ENCODE data around the gene GPR32.
"Not testable (repeated sequence)": the region's sequence is repeated elsewhere in the genome, so short reads cannot be mapped to it uniquely, and the experiment has no call there.

Gene GPR32

GRCh38 chr19:50750010-50750409 lies 20.3 kb upstream of the GPR32 start:
- DNase-seq = no peak

- no peak for DNase-seq
Observed at GRCh38 chr19:50753879-50754278, 16.4 kb upstream of the GPR32 start.

- not testable (repeated sequence) for DNase-seq
Observed at GRCh38 chr19:50756244-50756643, 14.0 kb upstream of the GPR32 start.

- not testable (repeated sequence) for DNase-seq
Observed at GRCh38 chr19:50757624-50758023, 12.6 kb upstream of the GPR32 start.

GRCh38 chr19:50759076-50759475 lies 11.2 kb upstream of the GPR32 start:
- DNase-seq = not testable (repeated sequence)

- peak; percentile 15 for DNase-seq
Observed at GRCh38 chr19:50759886-50760285, 10.4 kb upstream of the GPR32 start.

GRCh38 chr19:50761501-50761900 lies 8.8 kb upstream of the GPR32 start:
- not testable (repeated sequence) for DNase-seq

DNA sequence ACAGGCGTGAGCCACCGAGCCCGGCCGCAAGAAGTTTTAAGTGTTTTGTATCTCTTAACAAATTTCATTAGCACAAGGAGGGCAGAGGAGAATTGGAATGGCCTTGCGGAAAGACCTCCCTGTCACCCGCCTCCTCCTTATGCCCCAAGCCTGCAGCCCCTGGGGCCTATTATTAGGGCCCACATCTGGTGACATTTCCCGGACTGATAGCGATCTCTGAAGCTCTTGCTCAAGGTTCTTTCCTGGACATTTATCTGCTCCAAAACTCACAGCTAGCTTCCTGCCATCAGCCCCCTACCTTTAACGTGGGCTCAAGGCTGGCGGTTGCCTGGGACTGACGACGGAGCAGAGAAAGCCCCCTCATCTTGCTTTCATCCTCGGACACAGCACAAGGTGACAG lies 6.7 kb upstream of the GPR32 start:
- not testable (repeated sequence) for DNase-seq

- no peak for DNase-seq
Observed at GRCh38 chr19:50764409-50764808, 5.9 kb upstream of the GPR32 start.

- not testable (repeated sequence) for DNase-seq
Observed at GRCh38 chr19:50766746-50767145, 3.5 kb upstream of the GPR32 start.

DNA sequence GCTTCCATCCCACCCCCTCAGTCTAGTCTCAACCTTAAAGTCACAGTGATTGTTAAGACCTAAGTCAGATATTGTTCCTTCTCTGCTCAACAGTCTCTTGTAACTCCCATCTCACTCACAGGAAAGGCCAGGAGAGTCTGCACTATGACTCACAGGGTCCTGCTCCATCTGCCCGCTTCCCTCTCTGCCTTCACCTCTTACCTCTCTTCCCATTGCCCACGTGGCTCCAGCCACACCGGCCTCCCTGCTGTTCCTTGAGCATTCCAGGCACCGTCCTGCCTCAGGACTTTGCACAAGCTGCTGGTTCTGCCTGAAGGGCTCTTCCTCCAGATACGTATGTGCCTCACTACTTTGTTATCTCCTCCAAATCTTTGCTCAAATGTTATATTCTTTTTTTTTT lies 3.0 kb upstream of the GPR32 start:
- DNase-seq = not testable (repeated sequence)

DNA sequence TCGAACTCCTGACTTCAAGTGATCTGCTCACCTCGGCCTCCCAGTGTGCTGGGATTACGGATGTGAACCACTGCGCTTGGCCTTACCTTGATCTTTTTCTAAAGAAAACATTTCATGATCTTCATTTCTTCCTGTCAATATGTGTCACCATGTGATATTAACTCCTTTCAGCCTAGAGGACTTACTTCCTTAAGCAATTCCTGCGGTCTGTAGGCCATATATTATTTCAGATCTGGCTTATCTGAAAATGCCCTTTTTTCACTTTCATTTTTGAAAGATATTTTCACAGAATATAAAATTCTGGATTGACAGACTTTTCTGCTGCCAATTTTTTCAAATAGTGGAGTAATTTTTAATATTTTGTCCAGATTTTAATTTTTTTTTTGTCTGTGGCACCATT lies 2.0 kb upstream of the GPR32 start:
- DNase-seq = no peak

DNA sequence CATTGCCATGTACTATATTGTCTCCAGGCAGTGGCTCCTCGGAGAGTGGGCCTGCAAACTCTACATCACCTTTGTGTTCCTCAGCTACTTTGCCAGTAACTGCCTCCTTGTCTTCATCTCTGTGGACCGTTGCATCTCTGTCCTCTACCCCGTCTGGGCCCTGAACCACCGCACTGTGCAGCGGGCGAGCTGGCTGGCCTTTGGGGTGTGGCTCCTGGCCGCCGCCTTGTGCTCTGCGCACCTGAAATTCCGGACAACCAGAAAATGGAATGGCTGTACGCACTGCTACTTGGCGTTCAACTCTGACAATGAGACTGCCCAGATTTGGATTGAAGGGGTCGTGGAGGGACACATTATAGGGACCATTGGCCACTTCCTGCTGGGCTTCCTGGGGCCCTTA lies 624 bp downstream of the GPR32 start:
- no peak for DNase-seq

GRCh38 chr19:50772476-50772875 lies 2.2 kb downstream of the GPR32 start:
- no peak for DNase-seq

DNA sequence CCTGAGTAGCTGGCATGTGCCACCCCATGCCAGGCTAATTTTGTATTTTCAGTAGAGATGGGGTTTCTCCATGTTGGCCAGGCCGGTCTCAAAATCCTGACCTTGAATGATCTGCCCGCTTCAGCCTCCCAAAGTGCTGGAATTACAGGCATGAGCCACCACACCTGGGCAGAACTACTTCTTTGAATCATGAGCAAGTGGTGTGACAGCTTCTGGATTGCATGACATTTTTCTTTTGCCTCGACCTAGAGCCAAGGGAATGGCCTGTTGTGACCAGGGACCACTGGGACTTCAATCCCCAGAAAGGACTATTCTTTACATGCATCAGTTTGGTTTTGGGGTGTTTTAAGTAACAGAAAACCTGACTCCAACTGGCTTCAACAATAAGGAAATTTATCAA lies 2.6 kb downstream of the GPR32 start:
- not testable (repeated sequence) for DNase-seq

GRCh38 chr19:50773454-50773853 lies 3.2 kb downstream of the GPR32 start:
- not testable (repeated sequence) for DNase-seq

- DNase-seq = no peak
Observed at GRCh38 chr19:50776131-50776530, 5.9 kb downstream of the GPR32 start.

DNA sequence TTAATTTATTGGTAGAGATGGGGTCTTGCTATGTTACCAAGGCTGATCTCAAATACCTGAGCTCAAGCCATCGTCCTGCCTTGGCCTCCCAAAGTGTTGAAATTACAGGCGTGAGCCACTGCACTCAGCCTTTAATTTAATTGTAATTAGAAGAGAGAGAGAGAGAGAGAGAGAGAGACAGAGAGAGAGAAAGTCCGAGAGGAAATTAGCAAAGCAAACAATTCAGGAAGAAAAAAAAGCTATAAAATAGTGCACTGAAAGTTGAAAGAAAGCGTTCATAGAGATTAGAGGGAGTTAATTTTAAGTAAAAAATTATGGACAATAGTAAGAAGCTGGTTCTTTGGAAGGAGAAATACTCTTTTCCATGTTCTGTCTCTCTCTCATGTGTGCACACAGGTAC lies 7.0 kb downstream of the GPR32 start:
- no peak for DNase-seq

- no peak for DNase-seq
Observed at GRCh38 chr19:50777830-50778303, 7.6 kb downstream of the GPR32 start.

GRCh38 chr19:50778906-50779430 lies 8.7 kb downstream of the GPR32 start:
- DNase-seq = no peak

DNA sequence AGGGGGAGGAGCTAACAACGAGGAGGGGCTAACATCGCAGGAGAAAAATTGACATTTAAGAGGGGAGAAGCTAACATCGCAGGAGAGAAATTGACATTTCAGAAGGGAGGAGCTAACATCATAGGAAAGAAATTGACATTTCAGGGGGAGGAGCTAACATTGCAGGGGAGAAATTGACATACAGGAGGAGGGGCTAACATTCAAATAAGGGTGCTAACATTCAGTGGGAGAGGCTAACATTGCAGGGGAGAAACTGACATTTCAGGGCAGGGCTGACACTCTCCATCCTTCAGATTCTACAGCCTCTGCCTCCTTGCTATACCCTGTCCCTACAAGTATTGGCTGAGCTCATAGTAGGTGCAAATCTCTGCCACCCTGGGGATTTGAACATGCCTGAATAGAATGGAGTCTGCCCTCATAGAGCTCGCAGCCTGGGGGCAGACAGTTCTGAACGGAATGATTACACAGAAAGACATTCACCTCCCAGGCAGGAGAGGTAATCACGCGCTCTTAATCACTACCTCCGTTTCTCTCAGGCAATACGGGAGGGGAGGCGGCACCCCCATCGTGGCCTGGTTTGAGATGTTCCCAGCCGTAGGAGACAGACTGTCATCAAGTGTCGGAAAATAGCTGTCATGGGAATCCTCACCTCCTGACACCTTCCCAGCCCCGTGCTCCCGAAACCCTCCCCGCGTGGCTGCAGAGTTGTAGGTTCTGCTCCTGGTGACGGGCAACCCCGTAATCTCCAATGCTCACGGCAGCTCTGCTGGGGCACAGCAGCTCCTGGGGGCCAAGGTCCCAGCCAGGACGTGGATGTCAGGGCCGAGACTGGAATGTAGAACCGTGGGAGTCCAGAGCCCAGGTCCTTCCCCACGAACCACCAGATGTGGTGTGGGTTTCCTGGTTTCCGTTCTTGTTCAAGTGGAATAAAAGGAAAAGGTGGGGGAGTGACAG lies 9.5 kb downstream of the GPR32 start:
- DNase-seq = no peak

- DNase-seq = no peak
Observed at GRCh38 chr19:50780753-50781435, 10.6 kb downstream of the GPR32 start.

GRCh38 chr19:50783848-50784152 lies 13.5 kb downstream of the GPR32 start:
- not testable (repeated sequence) for DNase-seq

DNA sequence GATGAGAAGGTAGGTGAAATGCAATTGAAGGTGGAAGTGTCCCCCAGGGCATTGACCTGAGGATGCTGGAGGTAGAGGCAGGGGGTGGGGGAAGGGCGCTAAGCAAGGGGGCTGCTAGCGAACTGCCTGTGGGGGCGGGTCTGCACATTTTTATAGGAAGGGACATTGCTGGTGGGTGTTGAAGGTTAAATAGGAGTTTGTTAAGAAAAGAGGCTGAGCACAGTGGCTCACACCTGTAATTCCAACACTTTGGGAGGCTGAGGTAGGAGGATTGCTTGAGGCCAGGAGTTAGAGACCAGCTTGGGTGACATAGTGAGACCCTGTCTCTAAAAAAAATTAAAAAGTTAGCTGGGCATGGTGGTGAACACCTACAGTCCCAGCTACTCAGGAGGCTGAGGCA lies 14.4 kb downstream of the GPR32 start:
- no peak for DNase-seq

Measured in NCI-H446 treated with DMSO at 0.1 percent for 48 hours (cell line).